SKM-1 treated with dmso at 0.1 percent for 144 hours (cell line): ENCODE measurements around the gene SLC35B4.

Experiments used
- DNase-seq: peaks from one replicate; lab custom pipeline; 2025; ENCODE audit not compliant: unreplicated experiment; lab: John Stamatoyannopoulos, UW

Gene SLC35B4, protein sequence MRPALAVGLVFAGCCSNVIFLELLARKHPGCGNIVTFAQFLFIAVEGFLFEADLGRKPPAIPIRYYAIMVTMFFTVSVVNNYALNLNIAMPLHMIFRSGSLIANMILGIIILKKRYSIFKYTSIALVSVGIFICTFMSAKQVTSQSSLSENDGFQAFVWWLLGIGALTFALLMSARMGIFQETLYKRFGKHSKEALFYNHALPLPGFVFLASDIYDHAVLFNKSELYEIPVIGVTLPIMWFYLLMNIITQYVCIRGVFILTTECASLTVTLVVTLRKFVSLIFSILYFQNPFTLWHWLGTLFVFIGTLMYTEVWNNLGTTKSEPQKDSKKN

DNA sequence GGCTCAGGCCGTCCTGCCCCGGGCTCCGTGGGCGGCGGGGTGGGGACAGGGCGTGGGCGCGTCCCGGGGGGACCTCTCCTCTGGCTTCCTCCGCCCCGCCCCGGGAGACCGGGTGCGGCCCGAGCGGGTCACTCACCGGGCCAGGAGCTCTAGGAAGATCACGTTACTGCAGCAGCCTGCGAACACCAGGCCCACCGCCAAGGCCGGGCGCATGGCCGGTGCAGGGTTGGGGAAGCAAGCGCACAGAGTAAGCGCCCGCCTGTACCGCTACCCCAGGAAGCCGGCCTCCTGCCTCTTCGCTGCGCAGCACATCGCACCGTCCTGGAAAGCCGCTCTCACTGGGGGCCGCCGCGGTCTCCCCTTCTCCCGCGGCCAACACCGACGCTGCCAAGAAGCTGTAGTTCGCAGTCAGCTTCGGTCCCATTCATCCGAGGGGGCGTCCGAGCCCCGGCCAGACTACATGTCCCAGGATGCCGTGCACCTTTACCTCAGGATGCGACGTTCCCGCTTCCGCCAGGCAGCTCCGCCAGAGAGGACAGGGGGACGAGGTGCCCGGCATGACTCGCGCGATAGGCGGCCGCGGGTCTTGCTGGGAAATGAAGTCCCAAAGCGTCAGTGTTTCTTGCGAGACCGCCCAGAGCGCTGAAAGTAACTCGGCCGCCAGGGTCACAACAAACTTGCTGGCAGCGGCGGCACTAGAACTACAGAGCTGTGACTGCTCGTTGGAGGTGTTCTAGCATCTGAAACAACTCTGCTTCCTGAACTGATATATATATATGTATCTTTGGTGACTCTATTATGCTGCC, at the start of gene SLC35B4:
Gene SLC35B4 (minus strand): TSS at position 392 of the 806 bp plus-strand sequence. CDS start 179 bp downstream, at position 213.
- peak; percentile 95 for DNase-seq

DNA sequence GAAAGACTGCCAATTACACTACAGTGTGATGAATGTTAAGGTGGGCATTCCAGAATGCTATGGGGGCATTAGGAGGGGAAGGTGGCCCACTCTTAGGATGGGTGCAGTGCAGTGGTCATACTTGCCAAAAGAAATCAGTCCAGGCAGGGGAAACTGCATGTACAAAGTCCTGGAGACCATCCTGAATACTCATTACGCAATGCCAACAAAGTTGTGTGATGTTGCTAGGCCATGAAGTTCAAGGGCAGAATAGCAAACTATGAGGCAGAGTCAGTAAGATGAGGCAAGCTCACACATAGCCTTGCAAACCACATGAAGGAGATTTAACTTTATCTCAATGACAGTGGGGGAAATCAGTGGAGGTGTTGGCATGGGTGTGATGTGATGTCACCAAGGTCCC, 49.8 kb upstream of the SLC35B4 start:
- DNase-seq: no peak

DNA sequence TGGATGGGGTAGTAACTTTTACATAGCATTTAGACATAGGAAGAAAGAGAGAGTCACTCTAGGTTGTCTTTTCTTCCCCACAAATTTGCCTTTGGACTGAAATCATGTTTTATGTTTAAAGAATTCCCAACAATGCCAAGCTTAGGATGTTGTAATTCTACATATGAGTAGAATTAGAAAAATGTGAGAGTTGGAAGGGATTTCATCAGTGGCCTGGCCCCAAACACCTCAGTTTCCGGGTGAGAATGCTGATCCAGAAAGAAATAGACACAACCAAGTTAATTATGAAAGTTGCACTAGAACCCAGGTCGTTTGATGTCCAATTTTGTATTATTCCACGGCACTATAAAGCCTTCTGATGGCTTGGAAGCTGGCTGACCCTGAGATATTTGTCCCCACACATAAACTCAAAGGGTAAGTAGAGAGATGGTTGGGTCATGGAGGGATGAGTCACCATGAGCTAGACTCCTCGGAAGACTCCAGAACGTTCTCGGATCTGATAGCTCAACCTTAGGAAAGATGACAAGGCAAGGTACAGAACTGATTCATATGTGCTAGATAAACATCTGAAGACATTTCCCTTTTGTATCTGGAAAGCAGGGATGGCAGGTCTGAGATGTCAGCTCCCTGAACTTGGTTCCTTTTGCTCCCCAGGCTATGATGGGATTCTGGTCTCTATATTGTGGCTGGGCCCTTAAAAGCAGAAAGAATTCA, 48.8 kb upstream of the SLC35B4 start:
- DNase-seq: no peak

DNA sequence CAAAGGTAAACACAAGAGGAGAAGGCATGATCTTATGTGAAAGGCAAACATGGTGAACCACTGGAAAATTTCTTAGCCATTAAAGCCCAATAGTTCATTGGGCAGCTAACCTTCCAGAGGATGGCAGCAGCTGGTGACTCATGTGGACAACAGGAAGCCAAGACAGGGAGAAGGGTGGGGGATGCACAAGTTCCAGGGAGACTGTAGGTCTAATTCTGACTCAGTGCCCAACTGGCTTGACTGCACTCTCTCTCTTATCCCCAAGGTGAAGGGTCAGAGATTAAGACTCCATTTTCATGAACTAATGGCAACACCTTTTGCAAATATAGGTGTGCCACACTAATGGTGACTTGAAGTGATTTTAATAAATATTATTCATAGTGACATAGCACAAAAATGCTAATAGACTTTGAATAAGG, 47.9 kb upstream of the SLC35B4 start:
- no peak for DNase-seq

DNA sequence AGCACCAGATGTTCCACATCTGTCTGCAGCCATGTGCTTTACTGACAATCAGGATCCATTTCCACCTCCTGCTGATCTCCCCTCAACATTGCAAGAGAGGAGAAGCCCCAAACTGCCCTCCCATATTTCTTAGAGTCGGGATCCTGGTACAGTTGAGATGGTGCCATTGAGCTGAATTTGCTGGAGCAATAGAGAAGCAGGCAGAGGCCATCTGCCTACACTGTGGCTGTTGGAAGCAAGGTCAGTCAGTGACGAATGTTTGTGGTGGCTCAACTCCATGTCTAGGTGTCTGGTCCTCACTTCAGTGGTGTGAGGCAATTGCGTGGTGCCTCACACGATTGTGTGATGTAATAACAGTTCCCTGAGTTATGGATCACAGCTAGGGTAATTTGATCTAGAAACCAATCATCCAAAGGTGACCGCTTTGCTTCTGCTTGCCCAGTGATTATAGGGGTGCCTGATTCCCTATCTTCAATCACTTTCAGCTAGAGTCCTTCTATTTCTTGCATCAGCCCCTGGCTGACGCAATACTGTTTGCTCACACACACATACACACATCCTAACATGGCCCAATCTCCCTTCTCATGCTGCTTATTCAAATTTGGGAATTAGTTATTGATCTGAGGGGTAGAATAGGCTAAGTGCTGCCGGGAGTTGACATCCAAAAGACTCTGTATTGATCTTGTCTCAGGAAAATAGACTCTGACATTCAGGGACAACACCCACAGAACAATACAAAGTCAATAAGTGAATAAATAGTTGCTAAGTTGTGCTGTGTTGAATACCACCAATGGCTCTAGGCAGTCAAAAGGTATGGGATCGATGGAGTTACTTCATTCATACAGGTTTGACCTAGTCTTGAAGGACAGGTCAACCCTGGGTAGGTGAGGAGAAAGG, 46.1 kb upstream of the SLC35B4 start:
- no peak for DNase-seq

DNA sequence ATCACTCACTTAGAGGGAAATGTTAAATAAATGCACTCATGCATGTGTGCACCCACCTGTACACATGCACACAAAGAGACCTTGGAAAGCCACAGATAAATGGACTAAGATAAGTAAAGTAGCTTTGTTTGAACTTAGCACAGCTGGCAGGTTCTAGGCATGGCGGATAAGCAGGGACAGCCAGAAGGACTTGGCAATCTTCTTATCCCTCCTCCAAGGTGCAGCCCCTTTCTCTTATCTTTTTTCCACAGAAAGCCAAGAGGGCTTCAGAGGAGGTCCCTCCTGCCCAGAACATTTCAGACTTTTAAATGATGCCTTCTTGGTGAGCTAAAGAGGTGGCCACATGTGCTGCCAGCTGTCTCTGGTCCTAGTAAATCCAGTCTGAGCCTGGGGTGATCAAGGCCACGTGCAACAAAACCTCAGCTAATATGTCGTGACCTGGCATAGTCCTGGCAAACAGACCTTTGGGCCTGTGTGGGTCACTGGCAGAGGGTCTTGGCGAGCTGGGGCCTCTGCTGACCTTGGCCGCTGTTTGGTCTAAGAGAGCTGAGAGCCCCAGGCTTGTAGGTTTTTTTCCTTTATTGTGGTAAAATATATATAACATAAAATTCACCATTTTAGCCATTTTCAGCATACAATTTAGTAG, 43.2 kb upstream of the SLC35B4 start:
- DNase-seq: no peak

DNA sequence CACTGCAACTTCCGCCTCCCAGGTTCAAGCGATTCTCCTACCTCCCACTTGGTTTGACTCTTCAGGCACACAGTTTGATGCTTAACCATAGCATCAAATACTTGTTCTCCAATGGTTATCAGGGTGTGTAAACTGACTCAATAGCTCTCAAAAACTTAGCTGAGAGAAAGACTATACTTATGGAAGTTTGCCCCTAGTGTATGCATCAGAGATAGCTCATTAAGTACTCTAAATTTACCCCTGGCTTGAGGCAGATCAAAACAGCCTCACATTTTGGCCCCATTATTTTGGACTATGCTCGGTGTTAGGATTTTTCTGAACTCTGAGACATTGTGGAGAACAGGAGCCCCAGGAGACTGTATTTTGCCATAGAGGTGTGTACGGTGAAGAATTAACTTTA, 40.8 kb upstream of the SLC35B4 start:
- DNase-seq: no peak

DNA sequence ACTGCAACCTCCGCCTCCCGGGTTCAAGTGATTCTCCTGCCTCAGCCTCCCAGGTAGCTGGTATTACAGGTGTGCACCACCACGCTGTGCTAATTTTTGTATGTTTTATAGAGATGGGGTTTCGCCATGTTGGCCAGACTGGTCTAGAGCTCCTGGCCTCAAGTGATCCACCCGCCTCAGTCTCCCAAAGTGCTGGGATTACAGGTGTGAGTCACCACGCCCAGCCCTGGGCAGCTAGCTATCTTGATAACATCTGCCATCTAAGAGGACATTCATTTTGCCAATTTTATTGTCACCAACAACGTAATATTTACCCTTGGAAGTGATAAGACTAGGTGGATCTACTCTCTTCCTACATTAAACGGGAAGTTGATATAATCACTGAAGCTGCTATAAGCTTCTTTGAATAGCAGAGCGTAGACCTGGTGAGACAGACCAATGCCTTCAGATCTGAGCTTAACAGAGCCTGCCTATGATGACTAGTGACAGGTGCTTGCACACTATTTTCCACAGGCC, 39.7 kb upstream of the SLC35B4 start:
- DNase-seq: no peak

DNA sequence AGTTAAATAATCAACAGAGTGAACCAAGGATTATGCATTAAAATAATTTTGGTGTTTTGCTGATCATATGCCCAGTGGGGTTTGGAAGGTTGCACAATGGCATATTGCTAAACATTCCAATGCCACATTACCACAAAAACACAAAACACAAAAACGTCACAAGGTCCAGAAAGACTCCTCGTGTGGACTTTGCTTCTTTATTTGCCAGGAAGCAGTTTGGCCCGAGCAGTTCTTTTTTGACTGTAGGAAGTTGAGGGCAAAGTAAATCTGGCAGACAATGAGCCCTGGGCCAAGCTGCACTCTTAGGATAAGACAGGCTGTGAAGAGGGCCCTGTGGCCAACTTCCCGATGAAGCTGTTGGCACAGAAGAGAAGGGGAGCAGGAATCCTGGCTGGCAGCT, 39.2 kb upstream of the SLC35B4 start:
- DNase-seq: peak; percentile 15

DNA sequence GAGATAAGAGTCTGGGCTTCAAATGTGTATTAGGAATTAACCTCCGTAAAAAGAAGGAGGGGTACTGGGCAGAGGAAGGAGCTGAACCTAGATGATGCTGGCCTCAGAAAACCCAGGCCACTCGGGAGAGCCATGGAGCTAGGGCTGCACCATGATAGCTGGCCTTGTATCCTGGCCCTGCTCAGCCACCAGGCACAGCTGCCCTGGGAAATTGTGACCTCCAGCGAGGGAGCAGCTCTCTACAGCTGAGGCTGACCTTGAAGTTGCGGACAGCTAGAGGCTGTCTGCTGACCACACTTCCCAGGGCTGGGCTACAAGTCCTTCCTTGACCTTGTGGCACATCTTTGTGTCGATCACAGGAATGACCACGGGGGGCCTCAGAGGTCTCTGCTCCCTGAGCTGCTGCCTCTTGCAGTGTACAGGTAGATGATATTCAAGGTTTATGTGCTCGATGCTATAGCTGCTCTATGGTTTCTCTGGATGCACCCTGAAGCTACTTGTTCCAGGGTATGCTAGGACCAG, 38.3 kb upstream of the SLC35B4 start:
- DNase-seq: no peak

DNA sequence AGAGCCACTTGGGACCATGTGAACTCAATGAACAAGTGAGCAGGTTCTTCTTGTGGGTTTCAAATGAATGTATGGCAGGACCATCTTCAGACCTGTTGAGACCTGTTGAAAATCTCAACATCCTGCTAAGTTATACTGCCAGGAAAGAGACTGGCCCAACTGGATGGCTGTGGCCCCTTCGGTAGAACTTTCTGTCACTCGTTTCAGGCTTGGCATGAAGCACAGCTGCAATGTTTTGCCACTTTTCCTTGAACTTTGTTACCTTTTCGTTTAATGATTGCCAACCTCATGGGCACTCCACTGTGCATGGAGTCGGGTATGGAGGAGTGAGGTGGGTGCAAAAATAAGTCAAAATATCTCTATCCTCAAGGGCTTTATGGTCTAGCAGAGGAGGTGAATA, 36.7 kb upstream of the SLC35B4 start:
- no peak for DNase-seq

DNA sequence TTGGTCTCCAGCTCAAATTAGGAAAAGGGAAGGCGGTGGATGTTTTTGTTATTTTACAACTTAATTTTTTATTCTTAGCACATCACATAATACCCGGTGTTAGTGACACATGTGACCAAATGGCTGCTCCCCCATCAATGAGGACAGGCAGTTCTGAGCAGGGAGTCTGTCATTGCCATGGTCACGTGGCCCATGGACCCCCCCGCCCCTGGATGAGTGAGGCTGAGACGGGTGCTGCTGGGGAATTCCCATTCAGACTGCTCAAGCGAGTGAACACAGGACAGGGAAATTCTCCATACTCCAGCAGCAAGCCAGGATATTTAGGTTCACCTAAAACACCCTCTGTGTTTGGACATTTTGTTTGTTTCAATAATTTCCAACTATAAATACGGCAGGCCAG, 34.7 kb upstream of the SLC35B4 start:
- no peak for DNase-seq

DNA sequence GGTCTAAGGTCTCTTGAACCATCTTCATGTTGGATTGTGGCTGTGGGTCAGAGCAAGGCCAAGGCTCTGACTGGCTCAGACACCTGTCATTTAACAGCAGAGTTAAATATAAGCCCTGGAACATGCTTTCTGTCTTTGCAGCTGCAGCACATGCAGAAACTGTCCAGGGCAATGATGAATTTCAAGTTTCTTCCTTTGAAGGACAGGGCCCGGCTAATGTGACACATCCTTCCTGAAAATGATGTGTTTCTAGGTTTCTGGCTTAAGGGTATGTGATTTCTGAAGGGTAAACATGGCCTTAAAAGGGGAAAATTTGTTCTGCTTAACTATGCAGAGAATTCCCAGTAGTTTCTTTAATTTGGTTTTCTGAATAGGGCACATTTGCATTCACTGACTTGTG, 34.0 kb upstream of the SLC35B4 start:
- no peak for DNase-seq

DNA sequence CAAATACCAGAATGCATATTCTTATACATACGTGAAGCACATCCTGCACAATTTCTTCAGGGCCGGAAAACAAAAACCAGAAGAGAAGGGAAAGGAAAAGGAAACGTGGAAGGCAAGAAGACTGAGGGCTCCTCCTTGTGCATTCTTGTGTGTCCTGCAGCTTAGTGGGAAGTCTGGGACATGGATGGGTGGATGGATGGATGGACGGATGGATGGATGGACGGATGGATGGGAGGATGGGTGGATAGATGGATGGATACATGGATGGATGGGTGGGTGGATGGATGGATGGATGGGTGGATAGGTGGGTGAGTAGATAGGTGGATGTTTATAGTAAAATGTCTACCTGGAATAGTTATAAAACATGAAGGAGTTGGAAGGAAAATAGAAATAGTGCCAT, 30.8 kb upstream of the SLC35B4 start:
- DNase-seq: no peak

DNA sequence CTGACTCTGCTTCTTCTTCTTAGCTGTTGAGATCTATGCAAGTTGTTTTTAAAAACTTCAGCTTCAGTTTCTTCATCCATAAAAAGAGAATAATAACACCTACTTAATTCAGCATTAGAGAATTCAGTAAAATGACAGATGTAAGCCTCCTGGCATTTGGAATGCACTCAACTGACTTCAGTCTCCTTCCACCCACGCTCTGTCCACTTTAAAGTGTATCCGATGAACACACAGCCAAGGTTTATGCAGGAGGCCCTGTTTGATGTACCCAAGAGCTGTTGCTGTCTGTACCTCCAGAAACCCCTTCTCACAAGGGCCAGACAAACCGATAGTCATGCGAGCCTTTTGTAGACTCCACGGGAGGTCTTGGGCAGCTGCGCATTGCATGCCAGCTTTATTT, 27.1 kb upstream of the SLC35B4 start:
- no peak for DNase-seq

DNA sequence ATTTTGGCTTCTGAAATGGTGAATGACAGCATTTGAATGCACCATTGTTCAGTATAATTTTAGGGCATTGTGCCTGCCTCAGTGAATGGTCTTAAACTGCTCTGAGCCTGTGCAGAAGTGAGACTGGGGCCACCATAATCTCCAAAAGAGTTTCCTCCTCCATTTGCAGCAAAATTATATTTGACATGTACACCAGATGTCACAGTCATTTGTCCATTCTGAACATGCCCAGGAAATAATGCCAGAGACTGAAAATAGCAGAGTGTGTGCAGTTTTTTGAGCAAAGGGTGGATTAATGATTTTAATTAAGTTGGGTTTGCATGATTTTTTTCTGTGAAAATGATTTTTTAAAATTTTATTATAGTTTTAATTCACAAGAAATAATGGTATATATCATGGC, 26.4 kb upstream of the SLC35B4 start:
- no peak for DNase-seq

DNA sequence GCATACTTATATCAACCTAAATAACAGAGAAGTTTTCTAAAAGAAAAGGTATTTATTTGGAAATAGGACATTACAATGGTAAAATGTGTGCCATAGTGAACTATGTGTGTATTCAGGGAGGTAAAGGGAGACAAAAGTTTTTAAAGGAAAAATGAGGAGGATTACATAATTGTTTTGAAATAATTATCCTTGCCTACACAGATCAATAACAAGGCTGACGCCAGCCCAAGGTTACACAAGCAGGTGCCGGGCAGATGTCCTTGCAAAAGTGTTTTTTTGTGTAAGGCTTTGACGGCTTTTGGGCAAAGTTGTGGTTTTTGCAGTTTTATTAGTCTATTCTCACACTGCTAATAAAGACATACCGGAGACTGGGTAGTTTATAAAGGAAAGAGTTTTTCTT, 22.7 kb upstream of the SLC35B4 start:
- DNase-seq: no peak

DNA sequence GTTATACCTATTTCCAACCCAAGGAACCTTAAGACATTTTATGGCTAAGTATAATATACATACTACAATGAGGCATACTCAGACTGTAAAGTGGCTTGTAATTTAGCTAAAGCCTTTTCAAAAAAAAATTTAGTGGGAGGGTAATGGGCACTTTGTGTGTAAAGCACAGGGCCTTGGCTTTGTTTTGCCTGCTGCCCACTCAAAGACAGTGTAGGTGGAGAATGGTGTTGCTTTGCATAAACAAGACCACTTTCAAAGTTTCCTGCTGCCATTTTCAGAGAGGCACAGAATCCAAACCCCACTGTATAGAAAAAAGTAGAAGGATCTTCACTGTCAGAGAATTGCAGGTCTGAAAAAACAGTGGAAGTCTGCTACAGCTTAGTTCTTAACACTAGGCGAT, 21.2 kb upstream of the SLC35B4 start:
- DNase-seq: no peak

DNA sequence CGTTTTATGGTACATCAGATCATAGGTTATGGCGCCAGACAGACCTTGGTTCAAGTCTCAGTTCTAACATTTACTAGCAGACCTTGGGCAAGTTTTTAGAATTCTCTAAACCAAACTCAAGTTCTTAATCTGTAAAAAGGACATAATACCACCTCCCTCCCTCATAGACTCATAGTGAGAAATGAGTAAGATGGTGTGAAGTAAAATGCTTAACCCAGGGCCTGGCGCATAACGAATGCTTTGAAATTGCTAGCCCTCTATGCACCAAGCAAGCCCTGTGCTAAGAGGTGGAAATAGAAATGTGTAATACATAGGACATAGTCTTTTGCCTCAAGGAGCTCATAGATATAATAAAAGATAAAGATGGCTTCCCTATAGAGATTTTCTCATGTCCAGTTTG, 17.7 kb upstream of the SLC35B4 start:
- DNase-seq: no peak

DNA sequence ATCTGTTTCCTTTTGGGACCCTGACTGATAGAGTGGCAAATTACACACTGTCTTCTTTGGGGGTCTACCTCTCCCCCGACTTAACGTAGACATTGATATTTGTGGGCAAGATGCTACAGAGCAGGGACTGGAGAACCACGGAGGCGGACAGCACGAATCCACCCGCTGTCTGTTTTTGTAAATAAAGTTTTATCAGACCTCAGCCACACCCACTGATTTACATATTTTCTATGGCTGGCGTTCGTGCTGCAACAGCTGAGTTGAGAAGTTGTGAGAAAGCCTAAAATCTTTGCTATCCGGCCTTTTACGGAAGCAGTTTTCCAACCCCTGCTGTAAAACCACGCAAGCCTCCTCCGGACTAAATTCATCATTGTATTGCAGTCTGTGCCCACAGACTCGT, 17.2 kb upstream of the SLC35B4 start:
- DNase-seq: no peak
